ENCODE data around the gene CDCP1.
"Not testable (repeated sequence)": the region's sequence is repeated elsewhere in the genome, so short reads cannot be mapped to it uniquely, and the experiment has no call there.

The CDCP1 gene

GRCh38 chr3:45080824-45081223 is 65.4 kb downstream of the CDCP1 start:
- DNase-seq, result no peak

- no peak for DNase-seq
Measured at GRCh38 chr3:45079715-45080114, 66.5 kb downstream of the CDCP1 start.

GRCh38 chr3:45078910-45079522 is 67.2 kb downstream of the CDCP1 start:
- no peak for DNase-seq

GRCh38 chr3:45078256-45078655 is 67.9 kb downstream of the CDCP1 start:
- DNase-seq, result not testable (repeated sequence)

- DNase-seq, result no peak
Measured at GRCh38 chr3:45075821-45076625, 70.2 kb downstream of the CDCP1 start.

DNA sequence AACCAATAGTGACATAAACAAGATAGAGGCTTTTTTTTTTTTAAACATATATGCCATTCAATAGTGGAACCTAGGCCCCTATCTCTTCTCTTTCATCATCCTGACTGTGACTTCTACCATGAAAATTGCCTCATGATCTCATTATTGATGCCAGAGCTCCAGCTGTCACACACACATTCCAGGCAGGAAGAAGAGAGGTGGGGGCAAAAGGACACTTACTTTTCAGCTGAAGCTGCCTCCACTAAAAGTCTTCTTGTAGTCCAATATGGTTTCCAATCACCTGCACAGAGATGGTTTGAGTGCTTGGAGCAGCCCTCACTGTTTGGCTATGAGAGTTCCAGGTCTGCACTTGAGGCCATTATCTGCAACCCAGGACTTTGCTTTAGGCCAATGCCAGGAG is 75.1 kb downstream of the CDCP1 start:
- DNase-seq, result no peak

DNA sequence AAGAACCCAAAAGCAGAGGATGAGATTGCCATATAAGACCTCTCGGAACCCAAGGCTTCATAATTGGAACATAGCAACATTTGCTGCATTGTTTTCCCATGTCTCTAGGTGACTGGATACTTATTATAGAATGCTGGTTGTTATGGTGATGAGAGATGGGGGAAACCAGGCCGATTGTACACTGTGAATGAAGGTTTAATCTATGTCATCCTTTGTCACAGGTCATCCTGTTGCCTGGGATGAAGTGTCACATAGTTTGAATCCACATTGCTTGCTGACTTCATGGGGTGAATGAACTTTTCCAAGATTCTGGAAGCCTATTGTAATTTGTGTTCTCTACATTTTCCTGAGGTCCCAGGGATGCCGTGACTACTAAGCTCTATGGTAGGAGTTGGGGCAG is 78.2 kb downstream of the CDCP1 start:
- DNase-seq, result no peak

DNA sequence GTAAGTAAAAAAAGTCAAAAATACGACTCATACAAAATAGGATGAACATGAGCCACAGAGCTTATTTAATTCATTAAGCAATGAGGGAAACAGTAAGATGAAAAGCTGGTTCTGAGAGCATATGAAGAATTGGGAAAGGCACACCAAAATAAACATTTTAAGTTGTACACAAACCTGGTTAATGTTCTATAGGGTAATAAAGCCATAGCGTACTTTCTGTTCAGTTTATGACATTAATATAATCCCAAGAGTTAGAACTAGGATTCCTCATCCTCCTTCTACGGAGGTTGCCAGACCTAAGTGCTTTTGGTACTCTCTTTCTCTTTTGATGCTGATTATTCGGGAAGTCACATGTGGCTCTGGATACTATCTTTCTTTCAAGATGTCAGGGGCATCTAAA is 78.7 kb downstream of the CDCP1 start:
- DNase-seq, result no peak

DNA sequence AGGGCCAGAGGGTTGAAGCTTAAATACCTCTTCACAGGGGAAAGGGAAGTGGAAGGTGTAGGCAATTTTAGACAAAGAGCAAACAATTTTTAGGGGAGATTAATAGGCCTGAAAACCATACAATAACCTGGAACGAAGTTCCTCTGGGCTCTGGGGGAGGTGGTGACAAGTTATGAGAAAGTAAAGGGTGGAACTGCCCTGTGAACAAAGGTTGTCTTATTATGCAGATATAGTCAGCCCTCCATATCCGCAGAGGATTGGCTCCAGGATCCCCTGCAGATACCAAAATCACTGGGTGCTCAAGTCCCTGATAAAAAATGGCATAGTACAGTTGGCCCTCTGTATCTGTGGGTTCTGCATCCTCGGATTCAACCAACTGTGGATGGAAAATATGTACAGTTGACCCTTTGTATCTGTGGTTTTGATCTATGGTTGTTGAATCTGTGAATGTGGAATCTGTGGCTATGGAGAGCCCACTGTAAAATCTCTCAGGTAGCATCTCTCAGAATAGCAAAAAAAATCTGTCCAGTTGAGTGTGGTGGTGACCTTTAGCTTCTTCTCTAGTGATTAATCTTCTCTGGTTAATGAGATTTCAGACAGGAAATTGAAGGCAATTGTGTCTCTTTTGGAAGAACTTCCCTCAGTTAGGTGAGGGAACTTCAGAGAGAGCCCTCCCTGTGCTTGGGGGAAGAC is 79.9 kb downstream of the CDCP1 start:
- DNase-seq, result no peak

GRCh38 chr3:45065373-45065720 is 80.8 kb downstream of the CDCP1 start:
- no peak for DNase-seq

DNA sequence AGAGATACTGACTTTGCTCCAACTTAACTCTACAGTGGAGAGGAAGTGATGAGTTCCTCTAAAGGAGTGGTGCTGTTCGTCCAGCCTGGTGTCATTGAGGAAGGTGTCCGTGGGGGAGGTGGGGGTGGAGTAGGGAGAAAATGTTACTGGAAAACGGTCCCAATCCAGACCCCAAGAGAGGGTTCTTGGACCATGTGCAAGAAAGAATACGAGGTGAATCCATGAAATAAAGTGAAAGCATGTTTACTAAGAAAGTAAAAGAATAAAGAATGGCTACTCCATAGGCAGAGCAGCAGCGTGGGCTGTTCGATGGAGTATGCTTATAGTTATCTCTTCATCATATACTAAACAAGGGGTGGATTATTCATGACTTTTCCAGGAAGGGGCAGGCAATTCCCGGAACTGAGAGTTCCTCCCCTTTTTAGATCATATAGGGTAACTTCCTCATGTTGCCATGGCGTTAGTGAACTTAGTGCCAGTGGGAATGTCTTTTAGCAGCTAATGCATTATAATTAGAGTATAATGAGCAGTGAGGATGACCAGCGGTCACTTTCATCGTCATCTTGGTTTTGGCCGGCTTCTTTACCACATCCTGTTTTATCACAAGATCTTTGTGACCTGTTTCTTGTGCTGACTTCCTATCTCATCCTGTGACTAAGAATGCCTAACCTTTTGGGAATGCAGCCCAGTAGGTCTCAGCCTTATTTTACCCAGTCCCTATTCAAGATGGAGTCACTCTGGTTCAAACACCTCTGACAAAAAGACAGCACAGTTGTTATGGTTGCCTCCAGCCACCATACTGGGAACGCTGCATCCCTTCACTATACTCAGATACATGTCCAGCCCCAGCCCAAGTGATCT is 81.4 kb downstream of the CDCP1 start:
- DNase-seq, result no peak

DNA sequence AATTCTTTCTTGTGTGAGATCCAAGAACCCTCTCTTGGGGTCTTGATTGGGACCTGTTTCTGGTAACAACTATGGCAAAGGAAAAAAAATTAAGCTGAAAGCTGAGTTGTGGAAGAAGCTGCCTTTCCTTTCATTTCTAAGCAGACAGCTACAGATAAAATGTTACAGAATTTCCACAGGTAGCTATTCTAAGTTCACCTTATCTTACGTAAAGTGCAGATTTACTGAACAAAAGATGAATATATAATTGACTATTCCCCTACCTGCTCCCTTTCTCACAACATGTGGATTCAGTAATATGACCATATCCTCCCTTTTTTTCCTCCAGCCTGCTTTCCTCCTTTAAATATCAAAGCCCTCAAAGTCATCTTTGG is 83.5 kb downstream of the CDCP1 start:
- no peak for DNase-seq

GRCh38 chr3:45060165-45060892 is 85.8 kb downstream of the CDCP1 start:
- no peak for DNase-seq

DNA sequence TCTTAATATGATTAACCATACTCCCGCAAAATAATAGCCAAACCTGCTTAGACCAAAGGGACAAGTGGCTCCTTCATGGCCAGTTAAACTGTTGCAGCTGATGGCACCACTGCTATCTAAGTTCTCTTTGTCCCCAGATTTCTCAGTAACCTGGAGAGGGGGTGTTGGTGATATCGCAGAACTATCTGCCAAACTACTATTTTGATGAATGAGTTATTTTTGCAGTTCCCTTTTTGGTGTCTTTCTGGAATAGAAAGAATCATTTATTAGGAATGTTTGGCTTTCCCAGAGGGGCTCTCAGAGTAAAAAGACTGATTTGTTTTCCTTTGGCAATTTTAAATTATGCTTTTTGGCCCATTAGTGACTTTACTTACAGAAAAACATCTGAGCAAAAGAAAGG is 87.0 kb downstream of the CDCP1 start:
- no peak for DNase-seq

GRCh38 chr3:45057557-45057956 is 88.6 kb downstream of the CDCP1 start:
- no peak for DNase-seq

GRCh38 chr3:45056608-45057301 is 89.4 kb downstream of the CDCP1 start:
- no peak for DNase-seq

GRCh38 chr3:45055411-45056143 is 90.6 kb downstream of the CDCP1 start:
- no peak for DNase-seq

GRCh38 chr3:45055032-45055410 is 91.2 kb downstream of the CDCP1 start:
- no peak for DNase-seq

DNA sequence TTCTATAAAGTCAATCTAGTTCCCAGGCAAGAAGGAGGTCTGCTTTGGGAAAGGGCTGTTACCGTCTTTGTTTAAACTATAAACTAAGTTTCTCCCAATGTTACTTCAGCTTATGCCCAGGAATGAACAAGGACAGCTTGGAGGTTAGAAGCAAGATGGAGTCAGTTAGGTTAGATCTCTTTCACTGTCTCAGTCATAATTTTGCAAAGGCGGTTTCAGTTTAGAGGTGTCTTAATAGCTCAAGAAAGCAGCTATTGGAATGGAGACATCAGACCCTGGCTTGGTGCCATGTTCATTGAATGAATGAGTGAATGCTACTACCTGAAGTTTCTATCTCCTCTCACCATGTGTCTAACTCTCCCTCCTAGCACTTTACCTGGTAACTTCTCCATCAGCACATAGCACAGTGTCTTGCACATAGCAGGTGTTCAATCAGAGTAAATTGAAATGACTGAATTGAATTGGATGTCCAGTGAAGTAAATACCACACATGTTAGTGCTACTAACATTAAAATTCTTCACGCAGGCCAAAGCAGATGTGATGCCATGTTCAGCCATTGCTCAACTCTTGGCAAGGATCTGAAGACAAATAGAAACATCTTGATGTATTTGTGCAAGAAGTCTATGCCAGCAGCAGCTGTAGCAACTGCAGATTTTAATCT is 91.9 kb downstream of the CDCP1 start:
- no peak for DNase-seq

DNA sequence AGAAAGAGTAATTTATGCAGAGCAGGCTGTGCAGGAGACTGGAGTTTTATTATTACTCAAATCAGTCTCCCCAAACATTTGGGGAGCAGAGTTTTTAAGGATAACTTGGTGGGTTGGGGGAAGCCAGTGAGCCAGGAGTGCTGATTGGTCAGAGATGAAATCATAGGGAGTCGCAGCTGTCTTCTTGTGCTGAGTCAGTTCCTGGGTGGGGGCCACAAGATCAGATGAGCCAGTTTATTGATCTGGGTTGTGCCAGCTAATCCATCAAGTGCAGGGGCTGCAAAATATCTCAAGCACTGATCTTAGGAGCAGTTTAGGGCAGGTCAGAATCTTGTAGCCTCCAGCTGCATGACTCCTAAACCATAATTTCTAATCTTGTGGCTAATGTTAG is 92.4 kb downstream of the CDCP1 start:
- DNase-seq, result not testable (repeated sequence)

- DNase-seq, result no peak
Measured at GRCh38 chr3:45051685-45052084, 94.5 kb downstream of the CDCP1 start.

Data from midbrain (tissue), 1 donor.